H1 (cell line): ENCODE data around the gene ARID1B. TPM values are rescaled to one million over a fixed set of nuclear protein-coding genes. Genes with fewer than 3 reads are reported as not detected.

Experiments
- CTCF ChIA-PET: fragments of 300-600 bp; sonication (Branson Sonifier 250); formaldehyde crosslinking; loops from one replicate; lab custom pipeline; 2021; ENCODE audit not compliant: partially characterized antibody; lab: Charles Lee
- POLR2A ChIA-PET: fragments of 300-600 bp; sonication (Branson Sonifier 250); formaldehyde crosslinking; loops from one replicate; lab custom pipeline; 2021; ENCODE audit warnings: inconsistent platforms; ENCODE audit not compliant: partially characterized antibody; lab: Charles Lee
- DNase-seq, 2 experiments: peaks; one replicate each; pipeline versions ENCODE4 v3.0.0 to v3.0.0-alpha.2; 2010 to 2022; ENCODE audit warnings: low spot score in 2 of 2, low read depth in 1 of 2, mixed read lengths in 1 of 2
- FAIRE-seq: peaks from 2 replicates; lab custom pipeline; 2011; peaks lifted over from hg19 to GRCh38; lab: Jason Lieb, UNC
- H2AFZ ChIP-seq: 2 replicates; pipeline ENCODE4 v1.8.1; 2012; ENCODE audit warnings: low read length, inconsistent platforms
- H2AK5ac ChIP-seq: 2 replicates; pipeline ENCODE4 v1.6.1; 2013; ENCODE audit warnings: low read depth, low read length
- H2BK120ac ChIP-seq: replicated peaks from 2 replicates; pipeline ENCODE3; 2013; ENCODE audit warnings: low read depth, low read length, inconsistent platforms
- H2BK12ac ChIP-seq: 2 replicates; pipeline ENCODE4 v1.6.1; 2013; ENCODE audit warnings: low read depth, low read length
- H2BK15ac ChIP-seq: 2 replicates; pipeline ENCODE4 v1.6.1; 2013; ENCODE audit warnings: low read length
- H2BK20ac ChIP-seq: 2 replicates; pipeline ENCODE4 v1.6.1; 2013; ENCODE audit warnings: low read length
- H2BK5ac ChIP-seq: 2 replicates; pipeline ENCODE4 v1.6.1; 2013; ENCODE audit warnings: low read depth, low read length
- H3K14ac ChIP-seq: 2 replicates; pipeline ENCODE4 v1.6.1; 2013; ENCODE audit warnings: inconsistent platforms; ENCODE audit not compliant: insufficient read length
- H3K18ac ChIP-seq: 2 replicates; pipeline ENCODE4 v1.6.1; 2013; ENCODE audit warnings: low read length; ENCODE audit errors: extremely low read depth
- H3K23ac ChIP-seq: 2 replicates; pipeline ENCODE4 v1.6.1; 2013; ENCODE audit warnings: inconsistent platforms; ENCODE audit not compliant: insufficient read length
- H3K23me2 ChIP-seq: 2 replicates; pipeline ENCODE4 v1.6.1; 2013; ENCODE audit warnings: low read depth, low read length
- H3K27ac ChIP-seq: 2 replicates; pipeline ENCODE4 v1.6.1; 2011; ENCODE audit warnings: low read depth, low read length, inconsistent platforms
- H3K27me3 ChIP-seq, 4 experiments: replicated peaks in 1 of 4; 1 replicate in 1 of 4; 2 replicates in 3 of 4; pipeline versions ENCODE4 v1.6.1 to v1.8.1; 2011 to 2013; ENCODE audit warnings: low read length in 3 of 4, mild to moderate bottlenecking in 3 of 4, inconsistent platforms in 2 of 4, mixed read lengths in 2 of 4, moderate library complexity in 1 of 4; ENCODE audit not compliant: control insufficient read depth in 3 of 4, insufficient read depth in 3 of 4; ENCODE audit errors: extremely low read depth in 1 of 4
- H3K36me3 ChIP-seq, 4 experiments: 2 replicates each; pipeline versions ENCODE4 v1.6.1 to v1.8.1; 2011 to 2013; ENCODE audit warnings: mild to moderate bottlenecking in 4 of 4, low read length in 3 of 4, moderate library complexity in 2 of 4, control low read depth in 1 of 4, inconsistent platforms in 1 of 4; ENCODE audit not compliant: insufficient read depth in 4 of 4, control insufficient read depth in 2 of 4
- H3K4ac ChIP-seq: replicated peaks from 2 replicates; pipeline ENCODE3; 2013; ENCODE audit warnings: low read length, low read depth, mixed read lengths, inconsistent platforms; ENCODE audit not compliant: insufficient read length
- H3K4me1 ChIP-seq, 4 experiments: replicated peaks in 1 of 4; 1 replicate in 1 of 4; 2 replicates in 3 of 4; pipeline versions ENCODE4 v1.6.1 to v1.8.1; 2011 to 2013; ENCODE audit warnings: low read length in 3 of 4, inconsistent platforms in 2 of 4, mixed read lengths in 1 of 4; ENCODE audit not compliant: insufficient read depth in 4 of 4, control insufficient read depth in 3 of 4
- H3K4me2 ChIP-seq, 2 experiments: 2 replicates each; pipeline versions ENCODE4 v1.6.1 to v1.8.1; 2011 to 2013; ENCODE audit warnings: low read depth in 2 of 2, low read length in 2 of 2, control low read depth in 1 of 2, inconsistent platforms in 1 of 2, mild to moderate bottlenecking in 1 of 2; ENCODE audit not compliant: insufficient read depth in 1 of 2
- H3K4me3 ChIP-seq, 4 experiments: fragments of 200-600, 300-600 bp in 1 of 4; sonication (generic), shearing (Covaris generic), sonication (Bioruptor Twin) in 1 of 4; 2 replicates each; pipeline versions ENCODE4 v1.5.1 to v1.8.1; 2011 to 2016; ENCODE audit warnings: low read length in 4 of 4, low read depth in 3 of 4, control low read depth in 2 of 4, inconsistent platforms in 2 of 4, mild to moderate bottlenecking in 2 of 4, mixed read lengths in 1 of 4, moderate library complexity in 1 of 4; ENCODE audit not compliant: insufficient read depth in 2 of 4; ENCODE audit errors: extremely low read depth in 1 of 4
- H3K56ac ChIP-seq: replicated peaks from 2 replicates; pipeline ENCODE3; 2013; ENCODE audit warnings: low read depth, mild to moderate bottlenecking, mixed read lengths, low read length, inconsistent platforms; ENCODE audit not compliant: insufficient read length
- H3K79me1 ChIP-seq: 2 replicates; pipeline ENCODE4 v1.6.1; 2013; ENCODE audit warnings: low read depth, low read length, control low read depth
- H3K79me2 ChIP-seq, 2 experiments: 2 replicates each; pipeline versions ENCODE4 v1.6.1 to v1.8.1; 2012 to 2013; ENCODE audit warnings: low read length in 2 of 2, mild to moderate bottlenecking in 2 of 2, inconsistent platforms in 1 of 2; ENCODE audit not compliant: insufficient read depth in 2 of 2, control insufficient read depth in 1 of 2
- H3K9ac ChIP-seq, 4 experiments: replicated peaks in 1 of 4; 1 replicate in 1 of 4; 2 replicates in 3 of 4; pipeline versions ENCODE4 v1.6.1 to v1.8.1; 2011 to 2013; ENCODE audit warnings: low read depth in 3 of 4, low read length in 3 of 4, control low read depth in 2 of 4, mild to moderate bottlenecking in 2 of 4, moderate library complexity in 2 of 4, inconsistent platforms in 1 of 4; ENCODE audit errors: extremely low read depth in 1 of 4
- H3K9me3 ChIP-seq, 2 experiments: 2 replicates each; pipeline versions ENCODE4 v1.6.1 to v1.8.1; 2012 to 2013; ENCODE audit warnings: mild to moderate bottlenecking in 2 of 2, moderate library complexity in 2 of 2, control low read depth in 1 of 2, inconsistent platforms in 1 of 2, low read depth in 1 of 2, low read length in 1 of 2, mixed read lengths in 1 of 2; ENCODE audit not compliant: insufficient read depth in 2 of 2
- H4K20me1 ChIP-seq, 2 experiments: replicated peaks in 1 of 2; 2 replicates each; pipeline versions ENCODE3 to v1.8.1; 2011 to 2013; ENCODE audit warnings: inconsistent platforms in 2 of 2, low read length in 2 of 2, mild to moderate bottlenecking in 1 of 2; ENCODE audit not compliant: insufficient read depth in 2 of 2, control insufficient read depth in 1 of 2
- H4K5ac ChIP-seq: 2 replicates; pipeline ENCODE4 v1.6.1; 2013; ENCODE audit warnings: low read length, low read depth, mixed read lengths, inconsistent platforms; ENCODE audit not compliant: insufficient read length
- H4K8ac ChIP-seq: 2 replicates; pipeline ENCODE4 v1.8.0; 2013; ENCODE audit warnings: mild to moderate bottlenecking, moderate library complexity, low read length, inconsistent platforms; ENCODE audit not compliant: insufficient read depth; ENCODE audit errors: extremely low read depth
- H4K91ac ChIP-seq: replicated peaks from 2 replicates; pipeline ENCODE3; 2013; ENCODE audit warnings: low read length, mixed read lengths, inconsistent platforms; ENCODE audit not compliant: insufficient read length
- RAD21 ChIP-seq, 2 experiments: IDR thresholded peaks in 1 of 2; conservative IDR thresholded peaks in 1 of 2; 2 replicates each; pipeline ENCODE4 v1.6.1; 2011; ENCODE audit warnings: low read depth in 2 of 2, low read length in 2 of 2, improper control_type of control experiment in 1 of 2, inconsistent platforms in 1 of 2, mild to moderate bottlenecking in 1 of 2, moderate library complexity in 1 of 2
- RNF2 ChIP-seq: fragments of 200-900, 300-1000 bp; sonication (generic); IDR thresholded peaks from 2 replicates; pipeline ENCODE4 v1.7.1; 2016; ENCODE audit warnings: borderline replicate concordance, low read depth, mild to moderate bottlenecking, antibody characterized with exemption, low read length; ENCODE audit not compliant: poor library complexity, severe bottlenecking; ENCODE audit errors: missing control alignments
- WGBS, 2 experiments: shearing (Covaris generic) in 1 of 2; methylation state at CpG; one replicate each; pipeline versions ENCODE4 v1.1.6 to v1.1.7; 2013 to 2015; ENCODE audit warnings: low lambda C conversion rate in 2 of 2, mixed read lengths in 2 of 2, inconsistent platforms in 1 of 2, low coverage in 1 of 2, missing lambda C conversion rate in 1 of 2; ENCODE audit not compliant: insufficient replicate concordance in 2 of 2, insufficient coverage in 1 of 2, insufficient read length in 1 of 2; ENCODE audit errors: extremely low coverage in 1 of 2, missing lambda C conversion rate in 1 of 2; 5-methylcytosine and 5-hydroxymethylcytosine counted together
- polyA plus RNA-seq, 7 experiments: library from polyadenylated mRNA; depleted of rRNA in 3 of 7; stranded (reverse) in 5 of 7; unstranded in 2 of 7; fragments of >200 nt in 5 of 7; fragments of 200-250 nt in 2 of 7; gene quantifications; 1 replicate in 5 of 7; 2 replicates in 1 of 7; 4 replicates in 1 of 7; pipeline versions ENCODE4 v1.2.1 to v1.2.3, GENCODE V29; 2011 to 2013; ENCODE audit warnings: missing spikeins in 2 of 7, mixed read lengths in 2 of 7
- total RNA-seq: library from RNA; stranded (reverse); fragmentation: NEBNext Ultra II Directional; extraction: Animal tissue kit (Norgen Biotek cat#: 25700); gene quantifications from 2 replicates; pipeline ENCODE4 v1.2.1, GENCODE V29; 2021

Gene ARID1B
- total and polyA plus RNA-seq, 2 of the 8 experiments (the other 6 are each of a cell fraction or from before 2014, with no cell fraction given): 24.3 to 70.3 TPM

DNA sequence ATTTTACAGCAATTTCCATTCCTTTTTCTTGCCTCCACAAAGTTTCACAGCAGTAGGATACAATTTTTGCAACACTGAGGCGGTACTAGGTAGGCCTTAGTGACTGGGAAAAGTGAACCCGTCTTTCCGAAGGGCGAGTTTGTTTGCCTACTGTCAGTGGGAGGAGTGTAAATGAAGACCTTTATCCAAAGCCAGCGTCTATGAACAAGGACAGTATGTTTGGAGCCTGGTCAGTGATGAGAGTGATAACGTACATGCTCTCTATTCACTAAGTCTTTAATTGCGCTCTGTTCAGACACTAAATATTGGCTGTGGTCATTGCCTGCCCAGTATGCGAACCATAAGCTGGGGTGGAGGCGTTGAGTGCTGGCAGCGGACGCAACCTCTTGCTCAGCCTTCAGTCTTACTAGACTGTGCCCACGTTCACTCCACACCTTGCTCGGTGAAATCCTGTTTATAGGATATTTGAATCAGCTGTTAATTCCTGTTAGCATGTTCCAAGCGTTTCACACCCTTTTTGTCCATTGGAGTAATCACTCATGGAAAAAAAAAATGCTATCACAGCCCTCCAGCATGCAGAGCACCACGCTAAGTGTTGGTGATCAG lies 400.7 kb downstream of the ARID1B start:
- Histone ChIP-seq H3K14ac (no peak overlapping the region), H3K56ac (no peak overlapping the region), H3K79me1 (no peaks in the 10 kb centered on the region), H3K4ac (no peak overlapping the region), H2BK120ac (no peak overlapping the region), H3K18ac (no peak overlapping the region), H3K27me3 (no peaks in the 10 kb centered on the region), H3K4me3 (no peak overlapping the region), H3K4me2 (no peak overlapping the region), H4K20me1 (peaks cover 0 to 1% of the 10 kb centered on the region in 2 experiments), H3K79me2 (no peaks in the 10 kb centered on the region), H2BK12ac (no peak overlapping the region), H4K91ac (no peak overlapping the region), H3K4me1 (peaks cover 0 to under 1% (median 0%) of the 10 kb centered on the region in 4 experiments; a peak in 2 of 7 replicates), H2BK15ac (no peak overlapping the region), H3K9ac (no peak overlapping the region), H3K23ac (no peak overlapping the region), H2AK5ac (no peak overlapping the region), H2BK20ac (no peak overlapping the region), H4K8ac (0 out of 2 replicates have a peak overlapping the region, but pooled peaks have one; percentile 45), H3K36me3 (peaks cover 0 to 4% (median 2%) of the 10 kb centered on the region in 4 experiments; a peak in 1 of 8 replicates), H4K5ac (no peak overlapping the region)
- DNase-seq: no peak
- POLR2A ChIA-PET: no interaction called here
- WGBS, 2 experiments: 92% methylated on average over 15 of the region's 15 CpGs; no CpG with 5 or more reads in 1 of the 2 experiments
- FAIRE-seq: no peak
- TF ChIP-seq RNF2 (no peak), RAD21 (IDR thresholded peaks at IDR 0.05 in 1 of 2, conservative IDR thresholded peaks at IDR 0.05 in 1 of 2; ENCODE audit: low read depth in 2 of 2, low read length in 2 of 2) (no peak)
- TF ChIP-seq, all 59 proteins: peak for 0
- Histone ChIP-seq H3K9me3 (no peaks in the 10 kb centered on the region), H2AFZ (no peak overlapping the region), H2BK5ac (no peak overlapping the region), H3K23me2 (no peaks in the 10 kb centered on the region), H3K27ac (no peak overlapping the region)
- CTCF ChIA-PET: interaction anchor here (11.3 kb wide), 1 partner anchor 35 kb away, joined by 128 read pairs; no protein-coding TSS in a partner anchor
